HepG2 (cell line): Measurements from ENCODE around the gene LRRC25. TPM values are rescaled to one million over a fixed set of nuclear protein-coding genes. Genes with fewer than 3 reads are reported as not detected.
A peak's percentile ranks its signal among the peaks of the same experiment; 100 is the strongest.

ENCODE experiments used
- ARID2 ChIP-seq: sonication (generic); formaldehyde crosslinking; IDR thresholded peaks from 2 replicates; pipeline ENCODE4 v1.8.1; 2022; ENCODE audit warnings: mild to moderate bottlenecking, missing genetic modification reagents, borderline replicate concordance
- ARNTL ChIP-seq: sonication (generic); formaldehyde crosslinking; IDR thresholded peaks from 2 replicates; pipeline ENCODE4 v1.4.0; 2020; ENCODE audit warnings: mild to moderate bottlenecking, missing genetic modification reagents
- CEBPB ChIP-seq: IDR thresholded peaks from 2 replicates; pipeline ENCODE4 v1.6.1; 2011; ENCODE audit warnings: low read depth, low read length, improper control_type of control experiment, borderline replicate concordance
- ELF4 ChIP-seq: sonication (generic); formaldehyde crosslinking; IDR thresholded peaks from 2 replicates; pipeline ENCODE4 v1.5.0; 2020; ENCODE audit warnings: missing genetic modification reagents, mild to moderate bottlenecking, moderate library complexity, borderline replicate concordance
- HNRNPUL1 ChIP-seq: fragments of 200-400 bp; formaldehyde crosslinking; IDR thresholded peaks from 2 replicates; pipeline ENCODE4 v1.6.1; 2017; ENCODE audit warnings: low read depth, mild to moderate bottlenecking, low read length, moderate library complexity
- HOXA7 ChIP-seq: sonication (generic); formaldehyde crosslinking; IDR thresholded peaks from 2 replicates; pipeline ENCODE4 v1.8.1; 2022; ENCODE audit warnings: mild to moderate bottlenecking, missing genetic modification reagents, moderate library complexity
- MAF1 ChIP-seq: sonication (generic); formaldehyde crosslinking; IDR thresholded peaks from 2 replicates; pipeline ENCODE4 v1.5.0; 2020; ENCODE audit warnings: missing genetic modification reagents, borderline replicate concordance
- MEIS2 ChIP-seq: sonication (generic); formaldehyde crosslinking; IDR thresholded peaks from 2 replicates; pipeline ENCODE4 v1.9.0; 2021; ENCODE audit warnings: mild to moderate bottlenecking, missing genetic modification reagents
- NAIF1 ChIP-seq: sonication (generic); formaldehyde crosslinking; IDR thresholded peaks from 2 replicates; pipeline ENCODE4 v1.5.0; 2020; ENCODE audit warnings: mild to moderate bottlenecking, missing genetic modification reagents, borderline replicate concordance
- NFIB ChIP-seq: sonication (generic); formaldehyde crosslinking; IDR thresholded peaks from 2 replicates; pipeline ENCODE4 v1.9.0; 2021; ENCODE audit warnings: missing genetic modification reagents, mild to moderate bottlenecking, borderline replicate concordance
- PHF21A ChIP-seq: sonication (generic); formaldehyde crosslinking; IDR thresholded peaks from 2 replicates; pipeline ENCODE4 v1.5.0; 2020; ENCODE audit warnings: mild to moderate bottlenecking, missing genetic modification reagents
- PLRG1 ChIP-seq: fragments of 450-650 bp; conservative IDR thresholded peaks from 2 replicates; pipeline ENCODE4 v1.6.1; 2016
- TAF1 ChIP-seq: sonication (generic); formaldehyde crosslinking; IDR thresholded peaks from 2 replicates; pipeline ENCODE4 v1.4.0; 2020; ENCODE audit warnings: missing genetic modification reagents
- TEAD3 ChIP-seq: optimal IDR thresholded peaks from 2 replicates; pipeline ENCODE3; 2016; ENCODE audit warnings: borderline replicate concordance
- ZFP62 ChIP-seq: sonication (generic); formaldehyde crosslinking; IDR thresholded peaks from 2 replicates; pipeline ENCODE4 v1.4.0; 2020; ENCODE audit warnings: missing genetic modification reagents
- ZKSCAN8 ChIP-seq: IDR thresholded peaks from 2 replicates; pipeline ENCODE4 v1.6.1; 2016; ENCODE audit warnings: borderline replicate concordance, missing genetic modification reagents, missing compliant biosample characterization
- ZNF225 ChIP-seq: sonication (generic); formaldehyde crosslinking; IDR thresholded peaks from 2 replicates; pipeline ENCODE4 v1.4.0; 2020; ENCODE audit warnings: mild to moderate bottlenecking, missing genetic modification reagents
- ZNF24 ChIP-seq: fragments of 450-650 bp; IDR thresholded peaks from 2 replicates; pipeline ENCODE4 v1.6.1; 2017; ENCODE audit warnings: antibody characterized with exemption, mild to moderate bottlenecking
- ZNF281 ChIP-seq: sonication (generic); formaldehyde crosslinking; IDR thresholded peaks from 2 replicates; pipeline ENCODE4 v1.4.0; 2020; ENCODE audit warnings: missing genetic modification reagents, borderline replicate concordance
- ZNF530 ChIP-seq: sonication (generic); formaldehyde crosslinking; IDR thresholded peaks from 2 replicates; pipeline ENCODE4 v1.5.0; 2020; ENCODE audit warnings: low read depth, mild to moderate bottlenecking, missing genetic modification reagents
- ZNF605 ChIP-seq: sonication (generic); formaldehyde crosslinking; IDR thresholded peaks from 2 replicates; pipeline ENCODE4 v1.8.0; 2022; ENCODE audit warnings: mild to moderate bottlenecking, missing genetic modification reagents
- ZNF7 ChIP-seq: IDR thresholded peaks from 2 replicates; pipeline ENCODE4 v1.6.1; 2016; ENCODE audit warnings: missing biosample characterization, missing genetic modification reagents
- ZNF720 ChIP-seq: sonication (generic); formaldehyde crosslinking; IDR thresholded peaks from 2 replicates; pipeline ENCODE4 v1.4.0; 2020; ENCODE audit warnings: missing genetic modification reagents
- polyA plus RNA-seq, 8 experiments: library from polyadenylated mRNA; depleted of rRNA in 3 of 8; stranded (reverse) in 7 of 8; unstranded in 1 of 8; fragments of >200 nt; fragmentation: Illumina TruSeq in 4 of 8; extraction: Trizol in 4 of 8; gene quantifications; 2 replicates each; pipeline versions ENCODE4 v1.2.1 to v1.2.3, GENCODE V29; 2011 to 2016; ENCODE audit warnings: low read depth in 4 of 8, missing spikeins in 1 of 8, mixed read lengths in 1 of 8; ENCODE audit not compliant: insufficient read depth in 1 of 8
- total RNA-seq, 5 experiments: library from RNA; depleted of rRNA; stranded (reverse); fragments of >200 nt; fragmentation: Illumina TruSeq; extraction: Trizol; gene quantifications; 2 replicates each; pipeline ENCODE4 v1.2.3, GENCODE V29; 2016; ENCODE audit warnings: low read depth in 1 of 5
- TF ChIP-seq, protein P1 (sequence below): sonication (generic); formaldehyde crosslinking; IDR thresholded peaks from 2 replicates; pipeline ENCODE4 v1.4.0; 2020; ENCODE audit warnings: missing genetic modification reagents
- TF ChIP-seq, protein P2 (sequence below): sonication (generic); formaldehyde crosslinking; IDR thresholded peaks from 2 replicates; pipeline ENCODE4 v1.5.0; 2020; ENCODE audit warnings: missing genetic modification reagents

Gene LRRC25
- total and polyA plus RNA-seq, 2 of the 13 experiments (the other 11 are each of a cell fraction or from before 2014, with no cell fraction given) = 0.13 to 0.53 TPM

DNA sequence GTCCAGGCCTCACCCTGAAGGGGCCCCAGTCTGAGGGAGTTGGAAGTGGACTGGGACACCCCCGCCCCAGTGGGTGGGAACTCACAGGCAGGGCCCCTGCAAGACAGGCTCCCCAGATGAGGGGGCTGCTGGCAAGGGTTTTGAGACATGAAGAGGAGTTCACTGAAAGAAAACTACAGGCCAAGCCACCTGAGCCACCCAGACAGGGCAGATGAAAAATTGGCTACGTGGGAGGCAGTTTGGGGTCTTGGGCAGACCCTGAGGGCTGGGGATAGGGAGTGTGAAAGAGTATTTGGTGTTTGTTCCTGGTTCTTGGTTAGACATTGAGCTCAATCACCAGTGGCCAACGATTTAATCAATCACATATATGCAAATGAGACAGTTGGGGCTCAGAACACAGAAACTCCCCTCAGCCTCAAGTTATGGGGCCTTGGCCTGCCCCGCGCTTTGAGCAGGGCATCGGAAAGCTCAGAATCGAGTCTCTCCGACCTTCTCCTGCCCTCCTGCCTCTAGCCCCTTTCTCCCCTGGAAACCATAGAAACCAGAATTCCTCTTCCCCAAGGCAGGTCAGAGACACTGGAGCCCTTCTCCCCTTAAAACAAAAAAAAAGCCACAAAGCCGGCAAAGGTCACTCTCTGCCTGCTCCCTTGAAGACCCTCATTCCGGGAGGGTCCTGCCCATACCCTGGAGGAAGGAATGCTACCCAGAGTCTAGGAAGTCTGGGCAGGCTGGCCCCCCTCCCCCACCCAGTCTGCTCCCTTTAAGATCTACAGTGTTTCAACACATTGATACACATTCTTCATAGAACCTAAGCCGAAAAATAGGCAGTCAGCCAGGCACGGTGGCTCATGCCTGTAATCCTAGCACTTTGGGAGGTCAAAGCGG lies 41.8 kb upstream of the LRRC25 start (continued):
- TF ChIP-seq ZFP62 (CRISPR knock-in tag) (0 out of 2 replicates have a peak, but pooled peaks have one; percentile 6), TEAD3 (CRISPR knock-in tag) (peak; percentile 78), ZNF7 (CRISPR knock-in tag) (no peak), ARID2 (CRISPR knock-in tag) (no peak), TAF1 (no peak), HOXA7 (no peak), MAF1 (CRISPR knock-in tag) (no peak), HNRNPUL1 (no peak), CEBPB (0 out of 2 replicates have a peak, but pooled peaks have one; percentile 1), PHF21A (CRISPR knock-in tag) (0 out of 2 replicates have a peak, but pooled peaks have one; percentile 12), ZNF530 (no peak), ELF4 (CRISPR knock-in tag) (no peak), ZNF225 (no peak), MEIS2 (CRISPR knock-in tag) (peak; percentile 6; the same call in 1 of the 2 replicates), ZNF605 (CRISPR knock-in tag) (no peak), NAIF1 (no peak), NFIB (CRISPR knock-in tag) (no peak), PLRG1 (no peak), ZNF24 (no peak), ZNF720 (CRISPR knock-in tag) (no peak), ZKSCAN8 (CRISPR knock-in tag) (no peak), ZNF281 (peak; percentile 86), ARNTL (CRISPR knock-in tag) (no peak)
- TF ChIP-seq, protein P1, sequence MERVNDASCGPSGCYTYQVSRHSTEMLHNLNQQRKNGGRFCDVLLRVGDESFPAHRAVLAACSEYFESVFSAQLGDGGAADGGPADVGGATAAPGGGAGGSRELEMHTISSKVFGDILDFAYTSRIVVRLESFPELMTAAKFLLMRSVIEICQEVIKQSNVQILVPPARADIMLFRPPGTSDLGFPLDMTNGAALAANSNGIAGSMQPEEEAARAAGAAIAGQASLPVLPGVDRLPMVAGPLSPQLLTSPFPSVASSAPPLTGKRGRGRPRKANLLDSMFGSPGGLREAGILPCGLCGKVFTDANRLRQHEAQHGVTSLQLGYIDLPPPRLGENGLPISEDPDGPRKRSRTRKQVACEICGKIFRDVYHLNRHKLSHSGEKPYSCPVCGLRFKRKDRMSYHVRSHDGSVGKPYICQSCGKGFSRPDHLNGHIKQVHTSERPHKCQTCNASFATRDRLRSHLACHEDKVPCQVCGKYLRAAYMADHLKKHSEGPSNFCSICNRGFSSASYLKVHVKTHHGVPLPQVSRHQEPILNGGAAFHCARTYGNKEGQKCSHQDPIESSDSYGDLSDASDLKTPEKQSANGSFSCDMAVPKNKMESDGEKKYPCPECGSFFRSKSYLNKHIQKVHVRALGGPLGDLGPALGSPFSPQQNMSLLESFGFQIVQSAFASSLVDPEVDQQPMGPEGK (CRISPR knock-in tag) = peak; percentile 40; the same call in 1 of the 2 replicates
- TF ChIP-seq, protein P2, sequence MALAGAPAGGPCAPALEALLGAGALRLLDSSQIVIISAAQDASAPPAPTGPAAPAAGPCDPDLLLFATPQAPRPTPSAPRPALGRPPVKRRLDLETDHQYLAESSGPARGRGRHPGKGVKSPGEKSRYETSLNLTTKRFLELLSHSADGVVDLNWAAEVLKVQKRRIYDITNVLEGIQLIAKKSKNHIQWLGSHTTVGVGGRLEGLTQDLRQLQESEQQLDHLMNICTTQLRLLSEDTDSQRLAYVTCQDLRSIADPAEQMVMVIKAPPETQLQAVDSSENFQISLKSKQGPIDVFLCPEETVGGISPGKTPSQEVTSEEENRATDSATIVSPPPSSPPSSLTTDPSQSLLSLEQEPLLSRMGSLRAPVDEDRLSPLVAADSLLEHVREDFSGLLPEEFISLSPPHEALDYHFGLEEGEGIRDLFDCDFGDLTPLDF (CRISPR knock-in tag) = 0 out of 2 replicates have a peak, but pooled peaks have one; percentile 31
